HG03064 (cell line): Measurements from ENCODE around the gene AIP.

ENCODE experiments used
- ATAC-seq: cut with Tn5 transposase; IDR thresholded peaks from one replicate; pipeline ENCODE4 v1.9.1; 2021; ENCODE audit warnings: low read depth; ENCODE audit not compliant: unreplicated experiment

Gene AIP

DNA sequence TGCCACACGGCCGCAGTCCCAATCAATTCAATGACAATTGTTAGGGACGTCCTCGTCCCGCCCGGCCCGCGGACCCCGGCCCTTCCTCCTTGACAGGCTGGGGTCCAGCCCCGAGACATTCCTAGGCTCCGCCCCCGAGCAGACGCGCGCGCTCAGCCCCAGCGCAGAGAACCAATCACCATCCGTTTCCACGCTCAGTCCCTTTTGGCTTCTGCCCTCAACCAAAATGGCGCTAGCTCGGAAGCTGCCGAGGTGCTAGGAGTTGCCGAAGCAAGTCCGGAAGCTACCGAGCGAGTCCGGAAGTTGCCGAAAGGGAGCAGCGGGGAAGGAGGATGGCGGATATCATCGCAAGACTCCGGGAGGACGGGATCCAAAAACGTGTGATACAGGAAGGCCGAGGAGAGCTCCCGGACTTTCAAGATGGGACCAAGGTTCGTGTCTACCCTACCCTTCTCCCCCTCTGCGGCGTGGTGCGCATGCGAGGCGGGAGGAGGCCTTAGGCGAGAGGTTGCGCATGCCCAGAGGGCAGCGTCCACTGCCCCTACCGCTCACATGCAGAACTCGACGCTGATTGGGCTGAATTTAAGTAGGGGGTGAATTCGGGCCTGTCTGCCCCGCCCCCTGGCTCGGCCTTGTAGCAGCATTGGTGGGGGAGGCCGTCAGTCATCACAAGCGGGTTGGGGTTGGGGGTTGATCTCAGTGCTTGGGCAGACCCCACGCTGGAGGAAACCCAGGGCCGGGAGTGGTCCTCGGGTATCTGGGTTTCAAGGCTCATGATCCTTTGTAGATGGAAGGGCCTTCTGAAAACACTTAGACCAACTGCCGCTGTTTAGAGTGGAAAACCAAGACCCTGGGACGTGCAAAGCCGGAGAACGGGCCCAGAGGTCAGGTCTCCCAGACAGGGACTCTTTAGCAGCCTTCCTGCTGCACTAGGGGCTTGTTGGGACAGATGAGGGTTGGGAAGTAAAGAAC, at the start of gene AIP:
AIP (plus strand) TSS at position 200 of the 972 bp plus-strand sequence; CDS start at position 333, 133 bp downstream.
- ATAC-seq: peak; percentile 61

- no peak for ATAC-seq
Observed at GRCh38 chr11:67433536-67434394, 49.1 kb upstream of the AIP start.

- ATAC-seq: no peak
Observed at GRCh38 chr11:67434395-67434881, 48.4 kb upstream of the AIP start.

DNA sequence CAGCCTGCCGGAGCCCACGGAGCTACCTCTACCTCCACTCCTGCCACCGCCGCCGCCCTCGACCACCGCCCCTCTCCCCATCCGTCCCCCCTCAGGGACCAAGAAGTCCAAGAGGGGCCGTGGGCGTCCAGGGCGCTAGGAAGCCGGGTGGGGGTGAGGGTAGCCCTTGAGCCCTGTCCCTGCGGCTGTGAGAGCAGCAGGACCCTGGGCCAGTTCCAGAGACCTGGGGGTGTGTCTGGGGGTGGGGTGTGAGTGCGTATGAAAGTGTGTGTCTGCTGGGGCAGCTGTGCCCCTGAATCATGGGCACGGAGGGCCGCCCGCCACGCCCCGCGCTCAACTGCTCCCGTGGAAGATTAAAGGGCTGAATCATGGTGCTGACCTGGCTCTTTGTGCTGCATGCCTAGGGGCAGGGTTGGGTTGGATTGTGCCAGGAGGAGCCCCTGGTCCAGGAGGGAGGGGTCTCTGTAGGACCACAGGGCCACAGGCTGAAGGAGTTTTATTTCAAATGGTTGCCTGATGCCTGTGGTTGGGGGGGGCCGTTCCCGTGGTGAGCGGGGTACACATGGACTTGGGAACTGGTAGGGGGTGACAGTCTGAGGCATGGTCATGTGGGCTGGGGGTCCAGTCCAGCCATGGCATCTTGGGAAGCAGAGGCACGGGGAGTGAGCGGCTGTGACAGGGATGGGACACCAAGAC, 47.6 kb upstream of the AIP start:
- ATAC-seq: no peak

DNA sequence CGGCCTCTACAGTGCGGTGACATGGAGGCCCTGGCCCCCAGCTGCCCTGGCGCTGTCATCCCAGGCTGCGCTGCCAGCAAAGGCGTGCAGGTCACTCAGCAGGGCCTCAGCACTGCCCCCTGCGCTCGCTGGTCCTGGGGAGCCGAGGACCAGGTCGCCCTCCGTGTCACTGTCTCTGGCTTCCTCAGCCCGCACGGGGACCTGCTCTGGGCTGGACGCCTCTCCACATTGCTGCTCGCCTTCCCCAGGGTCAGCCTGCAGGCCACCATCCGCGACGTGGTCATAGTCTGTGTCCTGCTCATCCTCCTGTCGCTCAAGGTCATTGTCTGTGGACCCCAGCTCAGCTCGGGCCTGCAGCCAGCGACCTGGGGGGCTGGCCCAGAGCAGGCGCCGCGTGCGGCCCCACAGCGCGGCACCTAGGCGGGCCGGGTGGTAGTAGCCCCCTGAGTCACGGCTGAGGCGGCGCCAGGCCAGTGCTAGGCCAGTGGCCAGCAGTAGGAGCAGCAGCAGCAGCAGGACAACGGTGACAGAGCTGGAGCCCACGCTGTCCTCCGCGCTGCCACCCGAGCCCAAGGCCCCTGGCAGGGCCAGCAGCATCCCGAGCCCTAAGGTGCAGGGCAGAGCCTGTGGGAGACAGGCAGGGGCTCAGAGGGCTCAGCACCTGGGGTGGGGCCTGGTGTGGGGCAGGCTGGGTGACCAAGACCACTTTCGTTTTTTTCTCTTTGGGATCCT, 46.9 kb upstream of the AIP start:
- no peak for ATAC-seq

GRCh38 chr11:67436459-67437081, 46.3 kb upstream of the AIP start:
- ATAC-seq: no peak

DNA sequence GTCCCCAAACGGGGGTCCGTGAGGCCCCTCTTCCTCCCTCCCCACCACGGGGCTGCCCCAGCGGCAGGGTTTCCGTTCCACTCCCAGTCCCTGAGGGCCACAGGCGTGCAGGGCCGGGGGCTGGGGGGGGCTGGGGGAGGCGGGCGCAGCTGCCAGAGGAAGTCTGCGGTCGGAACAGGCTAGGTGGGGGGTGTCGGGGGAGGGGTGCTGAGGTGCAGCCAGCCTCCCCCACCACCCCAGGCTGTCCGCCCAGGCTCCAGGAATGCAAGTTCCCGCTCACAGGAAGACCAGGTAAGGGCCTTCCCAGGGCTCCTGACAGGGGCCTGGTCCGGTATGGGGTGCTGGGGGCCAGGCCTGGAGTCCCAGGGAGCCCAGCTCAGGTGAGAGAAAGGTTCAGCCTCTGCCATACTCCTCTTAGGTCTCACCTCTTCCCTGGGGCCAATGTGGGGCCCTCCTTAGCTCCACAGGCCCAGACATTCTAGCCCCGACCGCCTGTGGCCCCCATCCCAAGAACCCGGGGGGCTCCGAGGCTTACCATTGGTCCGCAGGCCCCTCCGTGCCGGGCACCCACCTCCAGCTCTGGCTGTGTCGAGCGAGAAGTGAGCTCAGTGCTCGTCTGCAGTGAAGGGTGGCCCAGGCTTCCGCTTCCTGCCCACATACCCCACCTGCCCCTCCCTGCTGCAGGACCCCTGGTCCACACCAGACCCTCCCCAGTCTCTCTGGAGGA, 45.6 kb upstream of the AIP start, which contains the start of gene PTPRCAP:
PTPRCAP (minus strand) TSS at position 601 of the 727 bp plus-strand sequence; CDS start at position 538, 63 bp downstream.
- no peak for ATAC-seq

DNA sequence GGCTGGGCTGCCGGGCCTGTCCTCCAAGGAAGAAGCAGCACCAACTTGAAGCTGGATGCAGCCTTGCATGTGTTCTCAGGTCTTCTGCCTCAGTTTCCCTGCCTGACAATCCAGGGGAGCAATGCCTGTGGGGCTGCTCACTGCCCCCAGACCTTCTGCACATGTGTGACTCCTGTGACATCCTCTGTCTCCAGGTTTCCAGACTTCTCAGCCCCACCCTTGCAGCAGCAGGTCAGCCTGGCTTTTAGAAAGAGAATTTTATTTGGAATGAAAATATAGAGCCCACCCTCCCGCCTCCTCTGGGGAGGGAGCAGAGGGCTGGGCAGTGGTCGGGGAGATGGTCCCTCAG, 45.0 kb upstream of the AIP start:
- ATAC-seq: no peak

DNA sequence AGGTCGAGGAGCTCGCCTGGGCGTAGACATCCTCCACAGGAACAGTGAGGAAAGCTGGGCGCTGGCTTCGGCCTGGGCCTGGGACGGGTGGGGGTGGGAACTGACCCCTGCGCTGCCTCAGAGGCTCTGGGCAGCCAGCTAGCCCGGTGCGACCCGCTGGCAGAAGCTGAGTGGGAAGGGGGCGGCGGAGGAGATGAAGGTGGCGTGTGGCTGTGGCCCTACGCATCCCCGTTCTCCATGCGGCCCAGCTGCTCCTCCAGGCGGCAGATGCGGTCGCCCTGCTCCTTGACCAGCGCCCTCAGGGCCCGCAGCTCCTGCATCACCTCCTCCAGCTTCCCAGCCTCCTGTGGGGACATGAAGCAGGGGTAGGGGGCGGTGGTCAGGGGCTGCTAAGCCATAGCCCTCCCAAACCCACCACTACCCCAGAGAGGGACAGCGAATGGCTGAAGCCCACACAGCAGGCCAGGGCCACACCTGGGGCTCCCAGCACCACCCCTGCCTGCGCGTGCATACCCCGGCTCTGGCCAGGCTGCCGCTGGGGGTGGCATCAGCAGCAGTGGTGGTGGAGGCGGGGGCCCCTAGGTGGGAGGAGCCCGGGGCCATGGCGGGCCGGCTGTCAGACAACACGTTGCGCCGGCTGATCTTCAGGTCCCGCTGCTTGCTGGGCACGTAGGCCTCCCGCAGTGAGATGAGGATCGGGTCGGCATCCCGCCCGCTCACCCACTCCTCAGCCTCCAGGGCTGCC, 44.5 kb upstream of the AIP start:
- no peak for ATAC-seq

GRCh38 chr11:67439321-67440228, 43.3 kb upstream of the AIP start:
- no peak for ATAC-seq

- no peak for ATAC-seq
Observed at GRCh38 chr11:67440229-67441097, 42.4 kb upstream of the AIP start.

- ATAC-seq: no peak
Observed at GRCh38 chr11:67441098-67441563, 41.7 kb upstream of the AIP start.

DNA sequence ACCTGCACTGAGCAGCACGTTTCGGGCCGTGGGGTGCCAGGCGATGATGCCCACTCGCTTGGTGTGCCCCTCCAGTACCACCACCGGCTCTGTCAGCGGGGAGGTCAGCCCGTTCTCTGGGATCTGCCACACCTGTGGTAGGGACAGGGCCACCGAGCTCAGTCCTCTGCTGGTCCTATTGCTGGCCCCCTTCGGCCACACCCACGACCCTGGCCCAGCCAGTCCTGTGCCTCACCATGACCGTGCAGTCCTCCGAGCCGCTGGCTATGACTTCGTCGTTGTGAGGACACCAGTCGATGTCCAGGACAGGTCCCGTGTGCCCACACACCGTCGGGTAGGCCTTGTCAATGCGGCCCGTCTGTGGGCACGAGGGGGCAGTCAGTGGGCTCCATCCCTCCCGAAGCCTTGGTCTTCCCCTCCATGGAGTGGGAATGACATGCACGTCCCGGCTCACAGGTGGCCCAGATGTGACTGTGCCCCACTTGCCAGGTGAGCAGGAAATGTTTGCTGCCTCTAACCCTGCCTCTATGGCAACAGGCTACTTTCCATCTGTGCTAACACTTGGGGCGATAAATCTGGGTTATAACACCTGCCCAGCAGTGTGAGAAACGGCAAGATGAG, 41.0 kb upstream of the AIP start:
- no peak for ATAC-seq

DNA sequence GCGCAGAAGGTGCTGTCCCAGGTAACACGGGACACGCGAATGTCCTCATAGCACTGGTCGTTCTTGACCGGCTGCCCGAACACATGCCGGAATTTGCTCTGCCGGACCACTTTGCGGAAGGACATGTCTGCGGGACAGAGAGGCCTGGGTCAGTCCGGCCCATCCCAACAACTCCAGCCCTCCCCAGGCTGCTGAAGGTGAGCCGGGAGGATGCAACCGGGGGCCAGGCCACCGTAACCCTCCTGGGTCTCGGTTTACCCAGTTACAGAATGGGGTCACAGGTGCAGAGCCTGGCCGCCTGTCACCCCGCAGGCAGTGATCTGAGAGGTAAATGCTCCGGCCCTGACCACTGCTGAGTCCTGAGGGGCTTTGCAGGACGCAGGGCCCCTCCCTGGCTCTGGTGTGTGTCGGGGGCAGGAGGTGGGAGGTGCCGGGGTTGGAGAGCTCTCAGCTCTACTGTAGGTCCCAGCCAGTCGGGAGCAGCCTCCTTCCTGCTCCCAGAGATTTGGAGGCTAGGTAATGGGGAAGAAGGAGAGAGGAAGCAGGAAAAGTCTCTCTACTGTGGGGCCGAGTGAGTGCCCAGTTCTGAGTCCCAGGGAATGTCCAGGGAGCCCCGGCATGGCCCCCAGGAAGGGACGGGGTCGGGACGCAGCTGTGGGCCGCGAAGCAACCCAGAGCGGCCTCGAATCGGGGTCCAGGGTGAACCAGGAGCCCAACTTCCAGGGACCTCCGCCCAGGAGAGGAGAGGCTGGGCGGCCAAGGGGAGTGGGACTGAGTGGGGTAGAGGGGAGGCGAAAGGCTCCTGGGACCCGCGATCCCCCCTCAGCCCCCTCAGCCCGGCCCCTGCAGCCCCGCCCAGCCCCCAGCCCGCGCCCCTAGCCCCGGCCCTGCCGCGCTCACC, 40.1 kb upstream of the AIP start:
- no peak for ATAC-seq

GRCh38 chr11:67445515-67445914, 37.3 kb upstream of the AIP start:
- no peak for ATAC-seq
